Epithelial cell of prostate (primary cell): ENCODE data around the gene AIP.

Experiments used
- DNase-seq: peaks from one replicate; pipeline ENCODE4 v3.0.0-alpha.2; 2011; ENCODE audit warnings: low read depth, low spot score
- H3K27ac ChIP-seq: fragments of 450-650 bp; 2 replicates; pipeline ENCODE4 v1.5.1; 2017; ENCODE audit warnings: mild to moderate bottlenecking

Gene AIP

DNA sequence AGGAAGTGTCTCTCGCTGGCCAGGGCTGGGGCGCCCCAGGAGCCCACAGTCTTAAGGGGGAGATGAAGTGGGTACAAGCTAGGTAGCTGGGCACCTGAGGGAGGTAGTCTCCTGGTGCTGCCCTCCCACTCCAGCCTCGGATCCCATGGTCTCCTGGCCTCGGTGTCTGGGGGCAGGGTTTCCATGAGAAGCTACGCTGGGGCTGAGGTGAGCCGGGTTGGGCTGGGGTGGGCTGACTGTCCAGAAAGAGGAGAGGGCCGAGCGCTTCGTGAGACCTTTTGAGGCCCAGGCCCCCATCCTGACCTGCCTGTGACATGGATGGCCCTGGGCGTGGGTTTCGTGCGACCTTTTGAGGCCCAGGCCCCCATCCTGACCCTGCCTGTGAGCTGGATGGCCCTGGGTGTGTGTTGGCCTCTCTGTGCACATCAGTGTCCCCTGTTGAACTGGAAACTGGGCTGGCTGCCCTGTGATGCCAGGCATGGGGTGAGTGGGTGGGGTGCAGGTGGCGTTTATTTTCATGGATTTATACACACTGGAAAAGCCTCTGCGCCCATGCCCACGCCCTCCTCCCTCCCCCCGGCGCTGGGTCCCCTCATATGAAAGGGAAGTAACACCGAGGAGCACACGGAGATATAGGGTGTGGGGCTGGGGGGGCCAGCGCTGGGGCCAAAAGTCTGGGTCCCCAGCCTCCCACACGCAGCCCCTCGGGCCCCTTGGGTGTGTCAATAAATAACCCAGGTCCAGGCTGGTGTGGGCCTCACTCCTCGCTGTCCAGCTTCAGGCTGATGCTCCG, 8.6 kb downstream of the AIP start:
- no peak for DNase-seq
- no peak overlapping the region for H3K27ac ChIP-seq

DNA sequence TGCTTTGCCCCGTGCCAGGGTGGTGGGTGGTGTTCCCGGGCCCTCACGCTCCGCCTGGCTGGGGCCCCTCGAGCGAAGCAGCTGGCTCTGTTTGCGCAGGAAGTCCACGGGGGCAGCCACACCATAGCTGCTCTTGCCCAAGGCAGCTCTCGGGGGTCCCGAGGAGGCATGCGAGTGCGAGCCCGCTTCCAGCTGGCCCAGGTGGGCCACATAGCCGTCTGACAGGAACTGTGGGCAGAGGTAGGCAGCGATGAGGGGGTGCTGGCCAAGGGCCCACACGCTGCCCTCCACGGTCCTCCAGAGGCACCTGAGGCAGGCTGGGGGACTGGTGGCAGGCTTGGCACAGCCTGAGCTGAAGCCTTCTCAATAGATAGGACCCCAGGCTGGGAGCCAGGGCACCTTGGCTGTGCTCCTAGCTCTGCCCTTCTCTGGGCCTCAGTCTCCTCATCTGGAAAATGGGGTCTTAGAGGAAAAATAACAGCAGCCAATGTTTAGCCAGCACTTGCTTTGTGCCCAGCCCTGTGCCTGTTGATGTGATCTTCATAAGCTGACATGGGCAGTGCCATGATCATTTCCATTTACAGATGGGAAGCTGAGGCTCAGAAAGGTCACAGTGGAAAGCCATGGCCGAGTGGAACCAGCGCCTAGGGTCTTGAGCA, 9.4 kb downstream of the AIP start:
- H3K27ac ChIP-seq: no peak overlapping the region
- no peak for DNase-seq

- H3K27ac ChIP-seq: no peak overlapping the region
- DNase-seq: no peak
Observed at GRCh38 chr11:67492801-67493547, 10.1 kb downstream of the AIP start.

- DNase-seq: no peak
Observed at GRCh38 chr11:67493548-67494370, 10.9 kb downstream of the AIP start.

DNA sequence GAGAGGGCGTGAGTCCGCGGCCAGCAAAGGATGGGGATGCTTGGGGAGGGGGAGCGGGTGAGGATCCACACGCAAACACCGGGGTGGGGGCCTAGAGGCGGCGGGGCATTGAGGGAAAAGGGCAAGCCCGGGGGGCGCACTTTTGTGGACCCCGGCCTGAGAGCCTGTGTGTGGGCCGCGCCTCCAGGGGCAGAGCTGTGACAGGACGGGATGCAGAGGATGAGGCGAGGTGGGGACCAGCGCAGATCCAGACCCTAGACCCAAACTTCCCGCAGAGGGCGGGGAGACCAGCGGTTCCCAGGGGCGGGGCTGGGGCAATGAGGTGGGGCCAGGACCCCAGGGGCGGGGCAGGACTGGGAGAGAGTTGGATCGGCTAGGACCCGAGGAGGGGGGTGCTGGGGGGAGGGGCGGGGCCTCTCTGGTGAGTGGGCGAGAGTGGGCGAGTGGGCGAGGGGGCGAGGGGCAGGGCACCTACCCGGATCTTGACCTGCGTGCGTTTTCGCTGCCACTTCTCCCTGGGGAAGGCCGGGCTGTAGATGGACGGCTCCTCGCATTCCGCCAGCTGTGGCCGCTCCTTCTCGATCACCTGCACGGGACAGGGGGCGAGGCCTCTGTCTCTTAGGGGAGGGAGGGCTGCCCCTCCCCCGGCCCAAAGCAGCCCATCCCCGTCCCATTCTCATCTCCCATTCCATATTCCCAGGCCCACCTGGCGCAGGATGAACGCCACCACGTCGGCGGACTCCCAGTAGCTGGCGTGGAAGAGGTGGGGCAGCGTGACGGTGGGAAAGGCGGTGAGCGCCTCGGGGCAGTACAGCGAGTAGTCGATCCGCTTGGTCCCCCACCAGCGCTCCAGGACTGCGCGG, 11.8 kb downstream of the AIP start:
- no peak for DNase-seq
- H3K27ac ChIP-seq: no peak overlapping the region

More at GRCh38 chr11:67493548-67494370, 10.9 kb downstream of the AIP start:
- no peak overlapping the region for H3K27ac ChIP-seq

DNA sequence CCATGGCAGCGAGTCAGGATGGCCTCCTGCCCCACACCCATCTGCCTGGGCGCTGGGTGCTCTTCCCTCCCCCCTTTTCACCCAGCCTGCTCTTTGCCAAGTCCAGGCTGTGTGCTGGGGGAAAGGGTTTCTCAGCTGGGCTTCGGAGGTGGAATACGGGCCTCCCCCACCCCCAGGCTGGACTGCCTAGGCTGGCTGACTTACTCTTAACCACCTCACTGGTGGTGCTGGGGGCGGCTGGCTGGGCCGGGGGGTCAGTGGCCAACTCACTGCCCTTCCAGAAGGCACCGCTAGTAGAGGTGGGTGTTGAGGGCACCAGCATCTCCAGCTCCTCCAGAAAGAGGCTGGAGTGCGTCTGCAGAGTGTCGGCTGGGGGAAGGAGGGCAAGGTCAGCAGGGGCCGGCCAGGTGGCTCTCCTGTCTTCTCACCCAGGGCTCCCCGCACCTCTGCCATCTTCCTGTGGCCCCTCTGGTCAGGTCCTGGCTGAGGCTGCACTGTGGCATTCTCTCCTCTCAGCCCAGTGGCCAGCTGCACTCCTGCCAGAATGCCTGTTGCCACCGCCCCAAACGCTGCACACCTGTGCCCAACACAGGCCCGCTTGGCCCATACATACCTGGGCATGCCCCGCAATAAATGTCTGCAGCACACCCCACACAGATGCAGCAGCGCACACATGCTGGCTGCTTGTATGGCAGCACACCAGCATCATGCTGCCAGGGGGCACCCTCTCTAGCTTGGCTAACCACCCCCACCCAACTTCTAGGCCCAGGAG, 12.6 kb downstream of the AIP start:
- DNase-seq: no peak
- no peak overlapping the region for H3K27ac ChIP-seq

DNA sequence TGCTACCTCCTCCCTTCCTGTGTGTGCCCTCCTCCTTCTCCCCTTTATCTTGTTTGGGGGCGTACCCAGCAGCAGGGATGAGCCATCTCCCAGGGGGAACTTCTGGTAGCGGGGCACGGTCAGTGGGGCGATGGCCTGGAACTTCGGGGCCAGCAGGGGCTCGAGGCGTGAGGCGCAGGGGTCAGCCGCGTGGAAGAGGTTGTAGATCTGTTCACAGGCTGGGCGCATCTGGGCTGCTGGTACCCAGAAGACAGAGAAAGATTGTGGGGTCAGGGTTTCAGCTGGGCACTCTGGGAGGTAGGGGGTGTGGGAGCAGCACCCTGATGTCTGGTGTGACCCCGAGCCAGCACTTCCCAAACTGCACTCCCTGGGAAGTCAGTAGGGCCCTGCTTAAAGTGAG, 13.3 kb downstream of the AIP start:
- H3K27ac ChIP-seq: no peak overlapping the region
- DNase-seq: no peak

GRCh38 chr11:67497656-67498291, 14.9 kb downstream of the AIP start:
- H3K27ac ChIP-seq: no peak overlapping the region
- DNase-seq: no peak

DNA sequence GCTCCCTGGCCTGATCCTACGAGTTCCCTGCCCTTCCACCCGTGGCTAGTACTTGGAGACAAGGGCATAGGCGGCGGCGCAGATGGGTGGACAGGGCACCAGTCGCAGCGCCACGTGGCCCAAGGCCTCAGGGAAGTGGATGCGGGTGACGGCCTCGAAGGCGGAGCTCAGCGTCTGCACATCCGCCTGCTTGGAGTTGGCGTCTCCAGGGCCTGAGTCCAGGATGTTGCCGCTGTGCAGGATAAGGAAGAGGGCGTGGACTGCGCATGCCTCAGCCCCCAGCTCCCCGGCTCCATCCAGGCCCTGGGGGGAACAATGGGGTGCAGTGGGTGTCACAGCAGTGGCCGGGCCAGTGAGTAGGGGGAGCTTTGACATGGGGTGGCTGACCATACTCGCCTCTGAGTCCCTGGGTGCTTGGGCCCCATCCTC, 15.7 kb downstream of the AIP start:
- H3K27ac ChIP-seq: no peak overlapping the region

DNA sequence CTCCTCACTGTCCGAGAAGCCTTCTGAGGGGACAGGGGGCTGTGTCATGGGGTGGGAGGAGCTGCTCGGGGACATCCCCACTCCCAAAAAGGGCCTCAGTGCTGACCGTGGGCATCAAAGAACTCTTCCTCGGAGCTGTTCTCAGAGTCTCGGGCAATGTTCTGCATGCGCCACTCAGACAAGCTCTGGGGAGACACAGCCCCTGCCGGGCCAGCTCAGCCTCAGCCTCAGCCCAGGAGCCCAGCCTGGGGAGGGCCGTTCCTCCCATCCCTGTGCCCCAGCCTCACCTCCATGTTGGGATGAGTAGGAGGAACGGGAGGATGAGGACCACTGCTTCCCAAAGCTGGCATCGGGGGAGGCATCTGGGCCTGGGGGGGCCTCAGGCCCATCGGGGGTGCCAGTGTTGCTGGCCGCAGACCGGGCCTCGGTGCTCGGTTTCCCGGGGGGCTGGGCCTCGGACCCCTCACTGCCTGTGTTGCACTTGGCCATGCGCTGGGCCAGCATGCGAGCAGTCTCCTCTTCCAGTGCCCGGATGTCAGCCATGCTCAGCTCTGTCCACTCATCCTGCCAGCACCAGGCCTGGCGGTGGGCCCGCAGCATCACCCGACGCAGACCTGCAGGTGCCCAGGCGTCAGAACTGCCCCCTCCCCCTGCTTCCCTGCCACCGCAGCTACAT, 17.1 kb downstream of the AIP start:
- DNase-seq: no peak
- no peak overlapping the region for H3K27ac ChIP-seq

More for the DNA sequence above, 15.7 kb downstream of the AIP start:
- DNase-seq: no peak

GRCh38 chr11:67500484-67500821, 17.6 kb downstream of the AIP start:
- DNase-seq: no peak
- no peak overlapping the region for H3K27ac ChIP-seq

GRCh38 chr11:67500831-67501715, 18.2 kb downstream of the AIP start:
- DNase-seq: no peak
- no peak overlapping the region for H3K27ac ChIP-seq

DNA sequence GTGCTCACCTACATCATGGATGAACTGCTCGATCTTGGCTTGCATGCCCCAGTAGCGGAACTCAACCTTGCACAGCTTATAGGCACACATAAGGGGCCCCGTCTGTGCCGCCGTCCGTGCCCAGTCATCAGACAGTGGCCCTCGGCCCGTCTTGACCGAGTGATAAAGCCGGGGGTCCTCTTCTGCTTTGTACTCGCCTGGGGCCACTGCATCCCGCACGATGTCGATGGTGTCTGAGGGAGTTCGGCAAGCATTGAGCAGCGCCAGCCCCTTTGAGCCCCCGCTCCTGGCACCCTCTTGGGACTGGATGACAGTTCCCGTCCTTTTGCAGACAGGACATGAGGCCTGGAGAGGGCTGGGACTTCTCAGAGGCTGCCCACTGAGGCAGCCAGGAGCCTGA, 19.0 kb downstream of the AIP start:
- no peak overlapping the region for H3K27ac ChIP-seq
- DNase-seq: no peak

GRCh38 chr11:67502328-67502979, 19.6 kb downstream of the AIP start:
- DNase-seq: no peak
- H3K27ac ChIP-seq: no peak overlapping the region

GRCh38 chr11:67503119-67504004, 20.5 kb downstream of the AIP start:
- no peak for DNase-seq
- H3K27ac ChIP-seq: no peak overlapping the region
